ENCODE data around the gene SH2B2.

DNA sequence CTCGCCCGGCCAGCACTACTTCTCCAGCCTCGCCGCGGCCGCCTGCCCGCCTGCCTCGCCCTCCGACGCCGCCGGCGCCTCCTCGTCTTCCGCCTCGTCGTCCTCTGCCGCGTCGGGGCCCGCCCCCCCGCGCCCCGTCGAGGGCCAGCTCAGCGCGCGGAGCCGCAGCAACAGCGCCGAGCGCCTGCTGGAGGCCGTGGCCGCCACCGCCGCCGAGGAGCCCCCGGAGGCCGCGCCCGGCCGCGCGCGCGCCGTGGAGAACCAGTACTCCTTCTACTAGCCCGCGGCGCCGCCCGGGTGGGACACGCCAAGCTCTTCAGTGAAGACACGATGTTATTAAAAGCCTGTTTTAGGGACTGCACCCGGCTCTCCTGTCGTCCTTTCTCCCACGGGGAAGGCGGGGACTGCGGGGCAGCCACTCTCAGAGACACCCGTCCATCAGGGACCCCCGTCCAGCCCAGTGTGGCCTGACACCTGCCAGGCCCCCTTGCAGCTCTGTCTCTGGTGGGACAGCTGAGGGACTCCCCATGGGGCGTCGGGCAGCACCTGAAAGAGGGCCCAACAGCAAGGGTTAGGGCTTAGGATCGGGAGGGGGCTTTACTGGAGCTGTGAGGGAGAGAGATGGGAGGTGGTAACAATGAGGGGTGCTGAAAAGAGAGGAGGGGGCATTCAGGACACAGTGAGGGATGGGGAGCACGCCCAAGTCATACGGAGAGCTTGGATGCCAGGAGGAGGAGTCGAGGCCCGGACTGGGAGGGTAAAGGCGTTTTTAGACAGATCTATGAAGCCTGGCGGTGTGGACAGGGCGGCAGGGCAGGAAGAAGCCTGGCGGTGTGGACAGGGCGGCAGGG lies 34.9 kb downstream of the SH2B2 start:
- TF ChIP-seq POLR2A (IDR thresholded peaks at IDR 0.05) (no peak), CTCF (IDR thresholded peaks at IDR 0.05) (no peak)

Data from lower leg skin (tissue), 3 donors.